Neural progenitor cell (in vitro differentiated cells): ENCODE measurements around the gene DGLUCY.

Experiments
- EZH2 ChIP-seq: fragments of 200-600 bp; sonication (generic); IDR thresholded peaks from 2 replicates; pipeline ENCODE4 v1.6.1; 2017; ENCODE audit warnings: antibody characterized with exemption, mild to moderate bottlenecking, moderate library complexity
- EZH2phosphoT487 ChIP-seq: fragments of 200-600 bp; sonication (generic); IDR thresholded peaks from 2 replicates; pipeline ENCODE4 v1.6.1; 2017; ENCODE audit warnings: antibody characterized with exemption
- TF ChIP-seq, protein P1 (sequence below): fragments of 200-600 bp; sonication (generic); IDR thresholded peaks from 2 replicates; pipeline ENCODE4 v1.5.1; 2017; ENCODE audit warnings: antibody characterized with exemption, mild to moderate bottlenecking

DNA sequence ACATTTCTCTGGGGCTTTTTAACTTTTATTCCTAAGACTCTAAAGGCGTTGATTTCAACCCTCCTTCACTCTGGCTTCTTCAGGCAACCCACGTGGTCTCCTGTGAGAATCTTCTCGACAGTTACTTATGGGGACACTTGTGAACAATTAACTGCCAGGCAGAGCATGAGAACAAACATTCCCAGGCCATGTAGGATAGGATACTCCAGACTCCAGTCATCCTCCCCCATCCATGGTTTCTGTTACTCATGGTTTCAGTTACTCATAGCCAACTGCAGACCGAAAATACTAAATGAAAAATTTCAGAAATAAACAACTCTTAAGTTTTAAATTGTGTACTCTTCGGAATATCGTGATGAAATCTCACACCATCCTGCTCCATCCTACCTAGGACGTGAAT is 111.2 kb downstream of the DGLUCY start:
- TF ChIP-seq, protein P1, sequence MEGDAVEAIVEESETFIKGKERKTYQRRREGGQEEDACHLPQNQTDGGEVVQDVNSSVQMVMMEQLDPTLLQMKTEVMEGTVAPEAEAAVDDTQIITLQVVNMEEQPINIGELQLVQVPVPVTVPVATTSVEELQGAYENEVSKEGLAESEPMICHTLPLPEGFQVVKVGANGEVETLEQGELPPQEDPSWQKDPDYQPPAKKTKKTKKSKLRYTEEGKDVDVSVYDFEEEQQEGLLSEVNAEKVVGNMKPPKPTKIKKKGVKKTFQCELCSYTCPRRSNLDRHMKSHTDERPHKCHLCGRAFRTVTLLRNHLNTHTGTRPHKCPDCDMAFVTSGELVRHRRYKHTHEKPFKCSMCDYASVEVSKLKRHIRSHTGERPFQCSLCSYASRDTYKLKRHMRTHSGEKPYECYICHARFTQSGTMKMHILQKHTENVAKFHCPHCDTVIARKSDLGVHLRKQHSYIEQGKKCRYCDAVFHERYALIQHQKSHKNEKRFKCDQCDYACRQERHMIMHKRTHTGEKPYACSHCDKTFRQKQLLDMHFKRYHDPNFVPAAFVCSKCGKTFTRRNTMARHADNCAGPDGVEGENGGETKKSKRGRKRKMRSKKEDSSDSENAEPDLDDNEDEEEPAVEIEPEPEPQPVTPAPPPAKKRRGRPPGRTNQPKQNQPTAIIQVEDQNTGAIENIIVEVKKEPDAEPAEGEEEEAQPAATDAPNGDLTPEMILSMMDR = no peak
- TF ChIP-seq EZH2 (no peak), EZH2phosphoT487 (no peak)
